ENCODE results near the gene HS3ST5.
A peak's percentile ranks its signal among the peaks of the same experiment; 100 is the strongest.
"Not testable (repeated sequence)": the region's sequence is repeated elsewhere in the genome, so short reads cannot be mapped to it uniquely, and the experiment has no call there.

The HS3ST5 gene

GRCh38 chr6:114051031-114051430 lies 291.8 kb downstream of the HS3ST5 start:
- no peak overlapping the region for H3K4me3 ChIP-seq (ENCODE audit: low read depth, low read length)
- in situ Hi-C loops (cut with HindIII; ENCODE audit: low sequenced_read_pairs) = no loop called here
- TF ChIP-seq CTCF (IDR thresholded peaks at IDR 0.05; ENCODE audit: low read depth, low read length, missing control alignments) = no peak
- no peak for DNase-seq (ENCODE audit: low read depth)

- no peak overlapping the region for H3K4me3 ChIP-seq (ENCODE audit: low read depth, low read length)
- in situ Hi-C loops (cut with HindIII; ENCODE audit: low sequenced_read_pairs) = no loop called here
- peak; percentile 6 for DNase-seq (ENCODE audit: low read depth)
- no peak for TF ChIP-seq CTCF (IDR thresholded peaks at IDR 0.05; ENCODE audit: low read depth, low read length, missing control alignments)
Measured at GRCh38 chr6:114049367-114049966, 293.4 kb downstream of the HS3ST5 start.

GRCh38 chr6:114044566-114044965 lies 298.3 kb downstream of the HS3ST5 start:
- H3K4me3 ChIP-seq (ENCODE audit: low read depth, low read length); DNase-seq (ENCODE audit: low read depth); in situ Hi-C loops (cut with HindIII; ENCODE audit: low sequenced_read_pairs): not testable (repeated sequence)

GRCh38 chr6:114042267-114043016 lies 300.4 kb downstream of the HS3ST5 start:
- no peak for DNase-seq (ENCODE audit: low read depth)
- no peak overlapping the region for H3K4me3 ChIP-seq (ENCODE audit: low read depth, low read length)
- TF ChIP-seq CTCF (IDR thresholded peaks at IDR 0.05; ENCODE audit: low read depth, low read length, missing control alignments) = no peak
- in situ Hi-C loops (cut with HindIII; ENCODE audit: low sequenced_read_pairs) = no loop called here

- TF ChIP-seq CTCF (IDR thresholded peaks at IDR 0.05; ENCODE audit: low read depth, low read length, missing control alignments) = no peak
- in situ Hi-C loops (cut with HindIII; ENCODE audit: low sequenced_read_pairs) = no loop called here
- DNase-seq (ENCODE audit: low read depth) = peak; percentile 70
- H3K4me3 ChIP-seq (ENCODE audit: low read depth, low read length) = no peak overlapping the region
Measured at GRCh38 chr6:114040871-114041270, 302.0 kb downstream of the HS3ST5 start.

- in situ Hi-C loops (cut with HindIII; ENCODE audit: low sequenced_read_pairs) = no loop called here
- TF ChIP-seq CTCF (IDR thresholded peaks at IDR 0.05; ENCODE audit: low read depth, low read length, missing control alignments) = no peak
- no peak overlapping the region for H3K4me3 ChIP-seq (ENCODE audit: low read depth, low read length)
- DNase-seq (ENCODE audit: low read depth) = no peak
Measured at GRCh38 chr6:114039841-114040240, 303.0 kb downstream of the HS3ST5 start.

GRCh38 chr6:114033606-114034005 lies 309.2 kb downstream of the HS3ST5 start:
- H3K4me3 ChIP-seq (ENCODE audit: low read depth, low read length) = no peak overlapping the region
- TF ChIP-seq CTCF (IDR thresholded peaks at IDR 0.05; ENCODE audit: low read depth, low read length, missing control alignments) = no peak
- DNase-seq (ENCODE audit: low read depth) = no peak
- in situ Hi-C loops (cut with HindIII; ENCODE audit: low sequenced_read_pairs) = no loop called here
